ENCODE data around the gene SLC23A1.

The SLC23A1 gene

GRCh38 chr5:139344177-139344576, 38.9 kb downstream of the SLC23A1 start:
- no peak overlapping the region for H3K4me3 ChIP-seq (ENCODE audit: low read length)
- DNase-seq (ENCODE audit: low read depth), result no peak
- TF ChIP-seq CTCF (conservative IDR thresholded peaks at IDR 0.05; ENCODE audit: low read length), result no peak

GRCh38 chr5:139343476-139343875, 39.6 kb downstream of the SLC23A1 start:
- no peak for TF ChIP-seq CTCF (conservative IDR thresholded peaks at IDR 0.05; ENCODE audit: low read length)
- peak overlapping the region; percentile 100 for H3K4me3 ChIP-seq (ENCODE audit: low read length)
- no peak for DNase-seq (ENCODE audit: low read depth)

- DNase-seq (ENCODE audit: low read depth), result no peak
- H3K4me3 ChIP-seq (ENCODE audit: low read length), result peak overlapping the region; percentile 100
- TF ChIP-seq CTCF (conservative IDR thresholded peaks at IDR 0.05; ENCODE audit: low read length), result no peak
Measured at GRCh38 chr5:139342423-139342723, 40.7 kb downstream of the SLC23A1 start.

- peak; percentile 97 for DNase-seq (ENCODE audit: low read depth)
- H3K4me3 ChIP-seq (ENCODE audit: low read length), result peak within 1 kb of the TSS; percentile 100
- TF ChIP-seq CTCF (conservative IDR thresholded peaks at IDR 0.05; ENCODE audit: low read length), result peak; percentile 71
Measured at GRCh38 chr5:139341689-139342422, 41.2 kb downstream of the SLC23A1 start, which contains the start of gene PAIP2. Gene PAIP2, plus strand, starts transcription at chr5:139341854. Its CDS starts 21,931 bp downstream, at chr5:139363785.

GRCh38 chr5:139341187-139341688, 41.9 kb downstream of the SLC23A1 start:
- no peak for TF ChIP-seq CTCF (conservative IDR thresholded peaks at IDR 0.05; ENCODE audit: low read length)
- no peak for DNase-seq (ENCODE audit: low read depth)
- peak overlapping the region; percentile 100 for H3K4me3 ChIP-seq (ENCODE audit: low read length)

GRCh38 chr5:139340051-139340450, 43.0 kb downstream of the SLC23A1 start:
- DNase-seq (ENCODE audit: low read depth), result no peak
- no peak overlapping the region for H3K4me3 ChIP-seq (ENCODE audit: low read length)
- TF ChIP-seq CTCF (conservative IDR thresholded peaks at IDR 0.05; ENCODE audit: low read length), result no peak

GRCh38 chr5:139335811-139336210, 47.3 kb downstream of the SLC23A1 start:
- H3K4me3 ChIP-seq (ENCODE audit: low read length), result no peak overlapping the region
- no peak for TF ChIP-seq CTCF (conservative IDR thresholded peaks at IDR 0.05; ENCODE audit: low read length)

More at GRCh38 chr5:139335811-139336210, 47.3 kb downstream of the SLC23A1 start:
- no peak for DNase-seq (ENCODE audit: low read depth)

Data from AG10803 (cell line).